Measurements from ENCODE around the gene RBM17. TPM values are rescaled to one million over a fixed set of nuclear protein-coding genes. Genes with fewer than 3 reads are reported as not detected.

RBM17 gene
- total RNA-seq, 1 experiment from 2014 or later, result 128 TPM

DNA sequence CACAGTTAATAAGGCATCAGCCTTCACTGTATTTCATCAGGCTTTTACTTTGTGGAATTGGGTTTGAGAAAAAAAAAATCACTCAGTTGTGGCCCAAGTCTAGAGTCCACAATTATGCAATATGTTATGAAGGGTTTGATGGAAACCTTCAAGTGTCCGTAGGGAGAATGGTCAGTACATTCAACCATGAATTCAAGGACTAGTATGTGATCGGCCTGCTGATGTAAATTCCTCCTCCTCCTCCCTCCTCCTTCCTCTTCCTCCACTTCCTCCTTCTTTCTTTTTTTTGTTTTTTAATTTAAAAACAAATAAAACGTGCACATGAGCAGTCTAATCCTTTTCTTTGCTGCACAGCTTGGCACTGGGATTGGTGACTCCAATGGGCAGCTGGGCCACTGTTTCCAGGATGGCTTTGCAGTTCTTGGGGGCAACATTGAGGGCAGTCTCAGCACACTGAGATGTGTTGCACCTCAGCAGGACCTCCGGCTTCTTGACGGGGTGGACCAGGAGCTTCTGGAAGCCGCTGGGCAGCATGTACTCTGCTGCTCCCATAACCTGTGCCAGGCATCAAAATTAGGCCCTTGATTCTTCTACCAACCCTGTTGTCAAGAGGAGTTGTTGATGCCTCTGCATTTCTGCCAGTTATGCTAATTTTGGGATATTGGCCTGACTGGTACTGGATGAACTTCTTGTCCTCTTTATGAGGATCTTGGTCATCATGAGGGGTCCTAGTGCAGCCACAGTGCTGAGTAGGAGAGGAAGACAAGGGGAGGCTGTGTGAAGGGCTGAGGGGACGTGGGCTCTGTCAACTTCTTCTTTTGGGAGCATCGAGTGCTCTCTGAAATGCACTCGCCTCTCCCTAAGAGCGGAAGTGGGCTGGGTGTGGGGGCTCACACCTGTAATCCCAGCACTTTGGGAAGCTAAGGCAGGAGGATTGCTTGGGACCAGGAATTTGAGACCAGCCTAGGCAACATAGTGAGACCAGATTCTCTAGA is 17.4 kb upstream of the RBM17 start:
- Mint-ChIP-seq H3K4me1 (ENCODE audit: insufficient read depth, unreplicated experiment) (no peaks in the 10 kb centered on the region), H3K27ac (ENCODE audit: low read depth, unreplicated experiment) (no peak overlapping the region), H3K36me3 (ENCODE audit: insufficient read depth, unreplicated experiment) (no peaks in the 10 kb centered on the region), H3K27me3 (ENCODE audit: insufficient read depth, unreplicated experiment) (peaks cover 85% of the 10 kb centered on the region), H3K9me3 (ENCODE audit: unreplicated experiment) (no peaks in the 10 kb centered on the region), H3K4me3 (ENCODE audit: unreplicated experiment) (no peak overlapping the region)
- DNase-seq (ENCODE audit: unreplicated experiment), result no peak
- no TSS peak for BruUV-seq (replicated peaks)
- TF ChIP-seq, protein P1, sequence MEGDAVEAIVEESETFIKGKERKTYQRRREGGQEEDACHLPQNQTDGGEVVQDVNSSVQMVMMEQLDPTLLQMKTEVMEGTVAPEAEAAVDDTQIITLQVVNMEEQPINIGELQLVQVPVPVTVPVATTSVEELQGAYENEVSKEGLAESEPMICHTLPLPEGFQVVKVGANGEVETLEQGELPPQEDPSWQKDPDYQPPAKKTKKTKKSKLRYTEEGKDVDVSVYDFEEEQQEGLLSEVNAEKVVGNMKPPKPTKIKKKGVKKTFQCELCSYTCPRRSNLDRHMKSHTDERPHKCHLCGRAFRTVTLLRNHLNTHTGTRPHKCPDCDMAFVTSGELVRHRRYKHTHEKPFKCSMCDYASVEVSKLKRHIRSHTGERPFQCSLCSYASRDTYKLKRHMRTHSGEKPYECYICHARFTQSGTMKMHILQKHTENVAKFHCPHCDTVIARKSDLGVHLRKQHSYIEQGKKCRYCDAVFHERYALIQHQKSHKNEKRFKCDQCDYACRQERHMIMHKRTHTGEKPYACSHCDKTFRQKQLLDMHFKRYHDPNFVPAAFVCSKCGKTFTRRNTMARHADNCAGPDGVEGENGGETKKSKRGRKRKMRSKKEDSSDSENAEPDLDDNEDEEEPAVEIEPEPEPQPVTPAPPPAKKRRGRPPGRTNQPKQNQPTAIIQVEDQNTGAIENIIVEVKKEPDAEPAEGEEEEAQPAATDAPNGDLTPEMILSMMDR (IDR thresholded peaks at IDR 0.05; ENCODE audit: unreplicated experiment), result no peak
- POLR2A ChIA-PET, result interaction anchor here (0.7 kb wide), 1 partner anchor 11 kb away, joined by 5 read pairs; no protein-coding TSS in a partner anchor
- intact Hi-C loops (cut with micrococcal nuclease), result no loop called here
- CTCF ChIA-PET, result interaction anchor here (0.6 to 0.8 kb wide), 4 partner anchors 14 to 453 kb away, joined by 3 to 8 read pairs (median 4); no protein-coding TSS in a partner anchor

DNA sequence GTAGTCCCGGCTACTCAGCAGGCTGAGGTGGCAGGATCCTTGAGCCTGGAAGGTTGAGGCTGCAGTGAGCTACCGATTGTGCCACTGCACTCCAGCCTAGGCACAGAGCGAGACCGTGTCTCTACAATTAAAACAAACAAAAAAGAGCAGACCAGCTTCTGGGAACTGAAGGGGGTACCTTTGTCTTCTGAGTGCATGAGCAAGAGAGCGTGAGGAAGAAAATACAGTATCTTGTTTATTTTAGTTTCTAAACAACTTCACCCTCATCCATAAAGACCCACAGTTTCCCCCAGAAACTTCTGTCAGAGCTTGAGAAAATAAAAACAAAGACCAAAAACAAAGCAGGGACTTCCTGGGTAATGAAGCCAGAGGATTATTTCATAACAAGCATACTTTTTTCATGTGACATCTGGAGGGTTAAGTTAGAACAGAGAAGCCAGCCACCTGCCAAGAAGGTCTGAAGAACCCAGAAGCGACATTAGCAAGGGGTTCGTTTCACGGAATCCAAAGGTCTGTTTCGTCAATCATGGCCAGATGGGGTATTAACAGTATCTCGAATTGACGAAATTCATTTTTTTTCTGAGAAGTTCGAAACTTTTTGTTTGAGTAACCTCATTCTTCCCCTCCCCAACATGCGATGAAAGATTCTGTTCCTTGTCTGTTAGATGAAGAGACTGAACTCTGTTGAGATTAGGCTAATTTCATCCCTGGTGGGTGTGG is 16.5 kb upstream of the RBM17 start:
- Mint-ChIP-seq H3K4me3 (ENCODE audit: unreplicated experiment) (no peak overlapping the region), H3K36me3 (ENCODE audit: insufficient read depth, unreplicated experiment) (no peaks in the 10 kb centered on the region), H3K27ac (ENCODE audit: low read depth, unreplicated experiment) (no peak overlapping the region), H3K9me3 (ENCODE audit: unreplicated experiment) (no peaks in the 10 kb centered on the region), H3K4me1 (ENCODE audit: insufficient read depth, unreplicated experiment) (no peaks in the 10 kb centered on the region), H3K27me3 (ENCODE audit: insufficient read depth, unreplicated experiment) (peaks cover 85% of the 10 kb centered on the region)
- ChIA-PET CTCF (interaction anchor here (0.6 to 0.8 kb wide), 2 partner anchors 13 to 122 kb away, joined by 3 to 4 read pairs; no protein-coding TSS in a partner anchor), POLR2A (no interaction called here)
- no peak for DNase-seq (ENCODE audit: unreplicated experiment)
- no TSS peak for BruUV-seq (replicated peaks)
- TF ChIP-seq, protein P1 (IDR thresholded peaks at IDR 0.05; ENCODE audit: unreplicated experiment), result no peak
- intact Hi-C loops (cut with micrococcal nuclease), result no loop called here

DNA sequence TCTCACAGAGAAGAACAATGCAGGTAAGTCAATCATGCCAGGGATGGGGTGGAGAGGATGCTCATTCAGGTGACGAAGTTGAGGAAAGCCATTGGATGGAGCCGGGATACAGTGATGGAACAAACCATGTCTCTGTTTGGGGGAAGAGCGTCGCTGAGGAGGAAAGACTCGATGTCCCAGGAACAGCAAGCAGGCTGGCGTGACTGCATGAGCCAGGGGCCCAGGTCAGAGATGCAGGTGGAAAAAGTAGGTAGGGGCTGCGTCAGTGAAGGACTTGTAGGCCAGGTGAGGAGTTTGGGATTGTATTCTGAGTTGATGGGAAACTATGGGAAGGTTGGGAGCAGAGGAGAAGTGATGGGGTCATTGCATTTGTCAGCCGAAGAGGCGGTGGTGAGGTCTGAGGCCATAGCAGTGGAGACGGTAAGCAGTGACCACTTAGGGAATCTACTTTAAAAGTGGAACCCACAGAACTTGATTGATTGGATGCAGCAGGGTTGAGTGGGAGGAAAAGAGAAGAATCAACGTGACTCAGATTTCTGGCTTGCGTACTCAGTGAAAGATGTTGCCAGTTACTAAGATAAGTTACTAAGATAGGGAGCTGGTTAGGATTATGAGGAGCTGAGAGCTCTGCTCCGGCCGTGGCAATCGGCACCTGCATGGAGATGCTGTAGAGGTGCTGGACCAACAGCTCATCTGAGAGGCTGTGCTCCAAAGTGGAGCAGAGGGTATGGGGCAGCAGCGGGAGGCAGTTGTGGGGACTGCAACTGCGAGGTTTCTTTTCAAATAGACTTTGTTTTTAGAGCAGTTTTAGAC is 14.1 kb upstream of the RBM17 start:
- Mint-ChIP-seq H3K4me1 (ENCODE audit: insufficient read depth, unreplicated experiment) (no peaks in the 10 kb centered on the region), H3K27me3 (ENCODE audit: insufficient read depth, unreplicated experiment) (peaks cover 79% of the 10 kb centered on the region), H3K36me3 (ENCODE audit: insufficient read depth, unreplicated experiment) (no peaks in the 10 kb centered on the region), H3K4me3 (ENCODE audit: unreplicated experiment) (no peak overlapping the region), H3K9me3 (ENCODE audit: unreplicated experiment) (no peaks in the 10 kb centered on the region), H3K27ac (ENCODE audit: low read depth, unreplicated experiment) (no peak overlapping the region)
- intact Hi-C loops (cut with micrococcal nuclease), result no loop called here
- TF ChIP-seq, protein P1 (IDR thresholded peaks at IDR 0.05; ENCODE audit: unreplicated experiment), result no peak
- ChIA-PET CTCF (interaction anchor here (0.6 to 1.2 kb wide), 3 partner anchors 12 to 124 kb away, joined by 3 read pairs; no protein-coding TSS in a partner anchor), POLR2A (no interaction called here)
- DNase-seq (ENCODE audit: unreplicated experiment), result no peak
- BruUV-seq (replicated peaks), result no TSS peak
